Fibroblast of the aortic adventitia (primary cell): Measurements from ENCODE around the gene STIM2. TPM values are rescaled to one million over a fixed set of nuclear protein-coding genes. Genes with fewer than 3 reads are reported as not detected.

Experiments
- DNase-seq: peaks from one replicate; pipeline ENCODE4 v3.0.0-alpha.2; 2010; ENCODE audit warnings: low read depth
- H3K4me3 ChIP-seq: 2 replicates; pipeline ENCODE4 v1.5.1; 2011; ENCODE audit warnings: low read depth, mild to moderate bottlenecking, control low read depth, low read length, moderate library complexity
- CTCF ChIP-seq: IDR thresholded peaks from 2 replicates; pipeline ENCODE4 v1.5.1; 2011; ENCODE audit warnings: mild to moderate bottlenecking, low read length, control low read depth, inconsistent platforms; ENCODE audit not compliant: insufficient read depth
- total RNA-seq: library from RNA; depleted of rRNA; stranded (reverse); fragments of >200 nt; gene quantifications from 2 replicates; pipeline ENCODE4 v1.2.3, GENCODE V29; 2012; ENCODE audit warnings: low replicate concordance

The STIM2 gene
- total RNA-seq, 1 donor = 31.2 TPM

- DNase-seq = no peak
- no peak for TF ChIP-seq CTCF
- H3K4me3 ChIP-seq = no peak overlapping the region
Observed at GRCh38 chr4:26837993-26838842, 22.4 kb upstream of the STIM2 start.

- H3K4me3 ChIP-seq = no peak overlapping the region
- DNase-seq = no peak
- TF ChIP-seq CTCF = no peak
Observed at GRCh38 chr4:26839016-26839415, 21.6 kb upstream of the STIM2 start.

DNA sequence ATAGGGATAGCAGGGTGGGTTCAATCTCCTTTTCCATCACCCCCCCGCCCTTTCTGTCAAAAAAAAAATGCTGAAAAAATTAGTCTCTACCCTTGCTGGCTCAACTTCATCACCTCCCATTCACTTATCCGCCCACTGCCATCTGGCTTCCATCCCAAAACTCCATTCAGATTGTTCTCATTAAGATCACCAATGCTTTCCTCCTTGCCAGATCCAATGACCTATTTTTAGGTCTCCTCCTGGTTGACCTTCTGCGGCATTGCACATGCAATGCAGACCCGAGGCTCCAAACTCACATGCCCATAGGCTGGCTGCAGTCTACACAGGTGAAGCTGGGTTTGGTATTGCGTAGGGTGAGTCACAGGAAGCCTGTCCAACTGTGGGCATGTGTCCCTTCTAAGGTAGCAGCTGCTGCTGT lies 21.1 kb upstream of the STIM2 start:
- DNase-seq = peak; percentile 56
- TF ChIP-seq CTCF = no peak
- H3K4me3 ChIP-seq = no peak overlapping the region

DNA sequence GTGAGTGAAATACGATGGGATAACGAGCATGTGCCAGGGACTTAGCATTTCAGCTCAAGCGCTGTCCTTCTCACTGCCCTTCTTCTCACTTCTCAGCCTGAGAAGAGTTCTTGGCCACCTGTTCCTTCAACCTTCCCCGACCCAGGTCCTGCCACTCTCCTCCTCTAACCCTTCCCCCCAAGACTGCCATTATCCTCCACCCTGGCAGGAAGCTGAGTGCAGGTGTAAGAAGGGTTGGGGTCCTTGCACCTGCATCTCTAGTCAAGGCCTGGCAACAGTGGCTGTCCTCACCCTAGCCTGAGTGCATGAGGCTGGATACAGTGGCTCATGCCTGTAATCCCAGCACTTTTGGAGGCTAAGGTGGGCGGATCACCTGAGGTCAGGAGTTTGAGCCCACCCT lies 19.9 kb upstream of the STIM2 start:
- DNase-seq = no peak
- H3K4me3 ChIP-seq = no peak overlapping the region
- no peak for TF ChIP-seq CTCF

GRCh38 chr4:26842911-26843310 lies 17.7 kb upstream of the STIM2 start:
- no peak for TF ChIP-seq CTCF
- no peak for DNase-seq
- H3K4me3 ChIP-seq = no peak overlapping the region

GRCh38 chr4:26850528-26850927 lies 10.1 kb upstream of the STIM2 start:
- H3K4me3 ChIP-seq = no peak overlapping the region
- no peak for TF ChIP-seq CTCF
- DNase-seq = no peak
